ENCODE results near the gene RYR1.

- no peak for TF ChIP-seq EP300 (IDR thresholded peaks at IDR 0.05; ENCODE audit: borderline replicate concordance in 1 of 2, low read depth in 1 of 2, low read length in 1 of 2)
- TF ChIP-seq FOXM1 (IDR thresholded peaks at IDR 0.05; ENCODE audit: low read depth): no peak
- TF ChIP-seq YY1 (IDR thresholded peaks at IDR 0.05; ENCODE audit: low read depth): no peak
- TF ChIP-seq SMC3 (IDR thresholded peaks at IDR 0.05; ENCODE audit: low read depth, low read length): no peak
Measured at GRCh38 chr19:38543286-38543806, 109.9 kb downstream of the RYR1 start.

Data from SK-N-SH (cell line).